Central memory CD4-positive, alpha-beta T cell (primary cell): ENCODE data around the gene BDH1.

Source experiments
- DNase-seq: peaks from one replicate; pipeline ENCODE4 v3.0.0; 2022

BDH1 gene

GRCh38 chr3:197547306-197548011 is 8.3 kb downstream of the BDH1 start:
- DNase-seq, result no peak

- DNase-seq, result no peak
Measured at GRCh38 chr3:197546307-197547085, 9.3 kb downstream of the BDH1 start.

- no peak for DNase-seq
Measured at GRCh38 chr3:197545571-197545970, 10.2 kb downstream of the BDH1 start.

GRCh38 chr3:197545101-197545500 is 10.7 kb downstream of the BDH1 start:
- DNase-seq, result no peak

GRCh38 chr3:197542741-197543454 is 12.9 kb downstream of the BDH1 start:
- DNase-seq, result no peak

GRCh38 chr3:197541756-197542539 is 13.8 kb downstream of the BDH1 start:
- DNase-seq, result no peak

- no peak for DNase-seq
Measured at GRCh38 chr3:197540961-197541377, 14.8 kb downstream of the BDH1 start.

GRCh38 chr3:197539651-197540051 is 16.1 kb downstream of the BDH1 start:
- DNase-seq, result no peak

GRCh38 chr3:197533927-197534725 is 21.6 kb downstream of the BDH1 start:
- DNase-seq, result no peak

GRCh38 chr3:197533396-197533795 is 22.4 kb downstream of the BDH1 start:
- DNase-seq, result no peak

- DNase-seq, result no peak
Measured at GRCh38 chr3:197532388-197532787, 23.4 kb downstream of the BDH1 start.

- DNase-seq, result no peak
Measured at GRCh38 chr3:197528190-197528589, 27.6 kb downstream of the BDH1 start.

GRCh38 chr3:197527569-197527968 is 28.2 kb downstream of the BDH1 start:
- no peak for DNase-seq

- DNase-seq, result no peak
Measured at GRCh38 chr3:197525706-197526105, 30.1 kb downstream of the BDH1 start.

GRCh38 chr3:197524128-197524527 is 31.6 kb downstream of the BDH1 start:
- no peak for DNase-seq

GRCh38 chr3:197523526-197523925 is 32.2 kb downstream of the BDH1 start:
- DNase-seq, result no peak

- no peak for DNase-seq
Measured at GRCh38 chr3:197522881-197523441, 32.8 kb downstream of the BDH1 start.

- no peak for DNase-seq
Measured at GRCh38 chr3:197522183-197522715, 33.5 kb downstream of the BDH1 start.

- DNase-seq, result no peak
Measured at GRCh38 chr3:197521277-197522182, 34.2 kb downstream of the BDH1 start.
